ENCODE measurements around the gene POM121L2. TPM values are rescaled to one million over a fixed set of nuclear protein-coding genes. Genes with fewer than 3 reads are reported as not detected.

Gene POM121L2
- total RNA-seq = not detected

DNA sequence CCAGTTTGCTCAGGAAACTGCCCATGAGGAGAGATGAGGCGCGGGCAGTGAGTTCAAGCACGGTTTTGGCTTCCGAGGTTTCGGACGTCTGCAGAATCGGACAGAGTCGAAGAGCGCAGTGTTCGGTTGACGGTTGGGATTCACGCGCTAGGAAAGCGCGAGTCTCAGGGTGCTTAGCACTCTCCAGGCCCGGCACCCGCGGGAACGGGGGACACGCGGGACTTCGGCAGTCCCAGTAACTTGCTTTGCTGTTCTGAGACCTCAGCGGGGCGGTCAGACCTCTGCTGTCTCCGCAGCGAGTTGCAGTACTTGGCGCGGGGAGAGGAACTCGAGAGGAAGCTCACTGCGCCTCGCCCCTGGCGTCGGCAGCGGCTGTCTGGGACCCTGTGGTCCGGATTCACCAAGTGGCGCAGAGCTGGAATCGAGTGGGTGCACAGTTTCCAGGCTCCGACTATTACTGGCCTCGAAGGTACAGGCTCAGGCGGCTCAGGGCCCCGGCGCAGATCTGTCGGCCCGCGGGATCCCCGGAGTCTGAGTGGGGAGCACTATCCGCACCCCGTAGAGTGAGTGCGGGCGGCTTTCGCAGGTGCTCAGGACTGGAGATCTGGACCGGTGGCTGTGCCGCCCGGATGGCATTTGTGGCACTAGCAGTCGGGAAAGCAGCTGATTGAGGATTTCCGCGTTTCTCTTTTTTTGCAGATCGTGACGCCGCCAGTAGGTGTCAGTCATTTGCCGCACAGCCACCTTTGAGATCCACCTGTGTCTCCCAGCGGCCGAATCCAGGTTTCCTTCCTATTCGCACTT, at the start of gene POM121L2:
POM121L2 (minus strand) TSS at position 128 of the 804 bp plus-strand sequence; CDS start at position 25, 103 bp downstream.
- no peaks in the 10 kb centered on the region for H3K9me3 ChIP-seq
- peak in 1 of 2 donors; percentile 64 for DNase-seq (ENCODE audit: low spot score in 2 of 2)
- TF ChIP-seq, protein P1, sequence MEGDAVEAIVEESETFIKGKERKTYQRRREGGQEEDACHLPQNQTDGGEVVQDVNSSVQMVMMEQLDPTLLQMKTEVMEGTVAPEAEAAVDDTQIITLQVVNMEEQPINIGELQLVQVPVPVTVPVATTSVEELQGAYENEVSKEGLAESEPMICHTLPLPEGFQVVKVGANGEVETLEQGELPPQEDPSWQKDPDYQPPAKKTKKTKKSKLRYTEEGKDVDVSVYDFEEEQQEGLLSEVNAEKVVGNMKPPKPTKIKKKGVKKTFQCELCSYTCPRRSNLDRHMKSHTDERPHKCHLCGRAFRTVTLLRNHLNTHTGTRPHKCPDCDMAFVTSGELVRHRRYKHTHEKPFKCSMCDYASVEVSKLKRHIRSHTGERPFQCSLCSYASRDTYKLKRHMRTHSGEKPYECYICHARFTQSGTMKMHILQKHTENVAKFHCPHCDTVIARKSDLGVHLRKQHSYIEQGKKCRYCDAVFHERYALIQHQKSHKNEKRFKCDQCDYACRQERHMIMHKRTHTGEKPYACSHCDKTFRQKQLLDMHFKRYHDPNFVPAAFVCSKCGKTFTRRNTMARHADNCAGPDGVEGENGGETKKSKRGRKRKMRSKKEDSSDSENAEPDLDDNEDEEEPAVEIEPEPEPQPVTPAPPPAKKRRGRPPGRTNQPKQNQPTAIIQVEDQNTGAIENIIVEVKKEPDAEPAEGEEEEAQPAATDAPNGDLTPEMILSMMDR (IDR thresholded peaks at IDR 0.05) = peak in 2 of 3 experiments; percentile 13 to 34
- H3K4me1 ChIP-seq = peaks cover 3 to 7% of the 10 kb centered on the region in 2 donors
- peak within 1 kb of the TSS; percentile 50 to 63 for H3K4me3 ChIP-seq
- intact Hi-C loops (cut with DNase I) = no loop called here
- peaks cover 15% of the 10 kb centered on the region for H3K27me3 ChIP-seq
- H3K36me3 ChIP-seq = no peaks in the 10 kb centered on the region
- no peak within 1 kb of the TSS for H3K27ac ChIP-seq

DNA sequence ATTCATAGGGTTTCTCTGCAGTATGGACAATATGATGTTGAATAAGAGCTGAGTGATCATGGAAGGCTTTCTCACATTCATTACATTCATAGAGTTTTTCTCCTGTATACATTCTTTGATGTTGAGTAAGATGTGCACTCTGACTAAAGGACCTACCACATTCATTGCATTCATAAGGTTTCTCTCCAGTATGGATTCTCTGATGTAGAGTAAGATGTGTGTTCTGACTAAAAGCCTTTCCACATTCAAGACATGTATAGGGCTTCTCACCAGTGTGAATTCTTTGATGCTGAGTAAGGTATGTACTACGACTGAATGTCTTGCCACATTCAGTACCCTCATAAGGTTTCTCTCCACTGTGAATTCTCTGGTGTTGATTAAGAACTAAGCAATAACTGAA, 47.2 kb upstream of the POM121L2 start:
- Histone ChIP-seq H3K36me3 (peaks cover 24 to 54% of the 10 kb centered on the region in 2 donors), H3K9me3 (peaks cover 18 to 76% of the 10 kb centered on the region in 2 donors), H3K27me3 (no peaks in the 10 kb centered on the region), H3K4me3 (no peak overlapping the region), H3K27ac (no peak overlapping the region), H3K4me1 (no peaks in the 10 kb centered on the region)
- DNase-seq (ENCODE audit: low spot score in 2 of 2) = no peak
- intact Hi-C loops (cut with DNase I) = no loop called here
- TF ChIP-seq, protein P1 (IDR thresholded peaks at IDR 0.05) = no peak

DNA sequence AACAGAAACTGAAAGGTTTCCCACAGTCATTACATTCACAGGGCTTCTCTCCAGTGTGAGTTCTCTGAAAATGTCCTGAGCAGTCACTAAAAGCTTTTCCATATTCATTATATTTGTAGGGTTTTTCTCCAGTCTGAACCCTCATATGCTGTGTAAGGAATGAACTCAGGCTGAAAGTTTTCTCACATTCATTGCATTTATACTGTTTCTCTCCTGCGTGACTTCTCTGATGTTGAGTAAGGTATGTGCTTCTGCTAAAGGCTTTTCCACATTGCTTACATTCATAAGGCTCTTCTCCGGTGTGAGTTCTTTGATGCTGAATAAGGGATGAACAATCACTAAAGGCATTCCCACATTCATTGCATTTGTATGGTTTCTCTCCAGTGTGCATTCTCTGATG, 46.7 kb upstream of the POM121L2 start:
- Histone ChIP-seq H3K36me3 (peaks cover 24 to 49% of the 10 kb centered on the region in 2 donors), H3K27me3 (no peaks in the 10 kb centered on the region), H3K9me3 (peaks cover 18 to 78% of the 10 kb centered on the region in 2 donors), H3K27ac (no peak overlapping the region), H3K4me3 (no peak overlapping the region), H3K4me1 (no peaks in the 10 kb centered on the region)
- no peak for DNase-seq (ENCODE audit: low spot score in 2 of 2)
- TF ChIP-seq, protein P1 (IDR thresholded peaks at IDR 0.05) = no peak
- intact Hi-C loops (cut with DNase I) = no loop called here

DNA sequence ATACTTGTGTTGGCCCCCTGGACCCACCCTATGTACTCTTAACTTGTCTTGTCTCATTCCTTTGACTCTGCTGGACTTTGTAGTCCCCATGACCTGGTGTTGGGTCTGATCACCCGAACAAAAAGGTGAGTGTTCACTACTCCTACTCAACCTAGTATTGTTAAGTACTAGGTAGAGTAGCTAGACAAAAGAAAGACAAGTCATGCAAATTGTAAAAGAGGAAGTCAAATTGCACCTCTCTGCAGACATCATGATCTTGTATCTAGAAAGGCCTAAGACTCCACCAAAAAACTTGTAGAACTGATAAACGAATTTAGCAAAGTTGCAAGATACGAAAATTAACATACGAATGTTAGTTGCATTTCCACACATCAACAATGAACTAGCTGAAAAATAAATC, 40.8 kb upstream of the POM121L2 start:
- peaks cover 5 to 68% of the 10 kb centered on the region in 2 donors for H3K9me3 ChIP-seq
- H3K4me3 ChIP-seq = no peak overlapping the region
- no peak overlapping the region for H3K27ac ChIP-seq
- intact Hi-C loops (cut with DNase I) = no loop called here
- H3K4me1 ChIP-seq = no peaks in the 10 kb centered on the region
- TF ChIP-seq, protein P1 (IDR thresholded peaks at IDR 0.05) = no peak
- DNase-seq (ENCODE audit: low spot score in 2 of 2) = no peak
- H3K27me3 ChIP-seq = no peaks in the 10 kb centered on the region
- no peaks in the 10 kb centered on the region for H3K36me3 ChIP-seq

DNA sequence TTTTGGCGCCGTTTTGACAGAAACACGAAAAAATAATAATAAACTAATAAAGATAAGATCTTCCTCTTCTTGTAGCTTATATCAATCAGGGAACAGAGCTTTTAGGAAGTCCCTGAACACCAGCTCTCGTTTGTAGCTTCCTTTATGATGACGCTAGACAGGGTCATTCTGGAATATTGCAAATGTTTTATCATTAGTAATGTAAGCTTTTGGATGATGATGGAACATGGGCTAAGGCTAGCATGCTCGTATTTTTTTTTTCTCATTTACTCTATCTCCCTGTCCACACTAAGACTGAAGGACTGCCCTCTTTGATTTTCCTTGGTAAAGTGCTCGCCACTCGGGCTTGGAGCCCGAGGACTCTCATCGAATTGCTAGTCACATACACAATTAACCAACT, 22.1 kb upstream of the POM121L2 start:
- Histone ChIP-seq H3K4me1 (no peaks in the 10 kb centered on the region), H3K27ac (no peak overlapping the region), H3K4me3 (no peak overlapping the region), H3K27me3 (no peaks in the 10 kb centered on the region), H3K9me3 (no peaks in the 10 kb centered on the region), H3K36me3 (no peaks in the 10 kb centered on the region)
- intact Hi-C loops (cut with DNase I) = no loop called here
- no peak for DNase-seq (ENCODE audit: low spot score in 2 of 2)
- TF ChIP-seq, protein P1 (IDR thresholded peaks at IDR 0.05) = no peak
